Endodermal cell (in vitro differentiated cells): ENCODE results near the gene PRKCE. TPM values are rescaled to one million over a fixed set of nuclear protein-coding genes. Genes with fewer than 3 reads are reported as not detected.
A peak's percentile ranks its signal among the peaks of the same experiment; 100 is the strongest.

Experiments used
- DNase-seq: peaks from one replicate; pipeline ENCODE4 v3.0.0-alpha.2; 2017
- H3K27ac ChIP-seq: 2 replicates; pipeline ENCODE4 v1.5.1; 2013; ENCODE audit warnings: mild to moderate bottlenecking, low read depth, low read length, moderate library complexity
- H3K27me3 ChIP-seq: 2 replicates; pipeline ENCODE4 v1.6.1; 2013; ENCODE audit warnings: mild to moderate bottlenecking, low read length, moderate library complexity; ENCODE audit not compliant: insufficient read depth, control insufficient read depth, poor library complexity, severe bottlenecking
- H3K36me3 ChIP-seq: 2 replicates; pipeline ENCODE4 v1.7.0; 2013; ENCODE audit warnings: mild to moderate bottlenecking, low read length, moderate library complexity; ENCODE audit not compliant: control insufficient read depth, insufficient read depth
- H3K4me1 ChIP-seq: one replicate; pipeline ENCODE4 v1.7.0; 2013; ENCODE audit warnings: low read length; ENCODE audit not compliant: control insufficient read depth, insufficient read depth
- H3K4me3 ChIP-seq: 2 replicates; pipeline ENCODE4 v1.5.1; 2013; ENCODE audit warnings: mild to moderate bottlenecking, low read length, moderate library complexity
- H3K9ac ChIP-seq: 2 replicates; pipeline ENCODE4 v1.6.1; 2013; ENCODE audit warnings: mild to moderate bottlenecking, low read length, moderate library complexity; ENCODE audit not compliant: poor library complexity, severe bottlenecking; ENCODE audit errors: extremely low read depth
- H3K9me3 ChIP-seq: 2 replicates; pipeline ENCODE4 v1.6.1; 2013; ENCODE audit warnings: mild to moderate bottlenecking, low read length, moderate library complexity; ENCODE audit not compliant: control insufficient read depth
- H3K27ac Mint-ChIP-seq: 2 replicates; pipeline ENCODE4 v1.8.0; 2020; ENCODE audit warnings: mixed read lengths
- H3K27me3 Mint-ChIP-seq: 2 replicates; pipeline ENCODE4 v1.8.0; 2021; ENCODE audit warnings: mild to moderate bottlenecking, mixed read lengths; ENCODE audit not compliant: insufficient read depth
- H3K36me3 Mint-ChIP-seq: 2 replicates; pipeline ENCODE4 v1.8.0; 2020; ENCODE audit warnings: low read depth, mixed read lengths
- H3K4me1 Mint-ChIP-seq: 2 replicates; pipeline ENCODE4 v1.8.0; 2020; ENCODE audit warnings: mixed read lengths
- H3K4me3 Mint-ChIP-seq: 2 replicates; pipeline ENCODE4 v1.8.0; 2020; ENCODE audit warnings: mild to moderate bottlenecking, moderate library complexity, mixed read lengths
- H3K9me3 Mint-ChIP-seq: 2 replicates; pipeline ENCODE4 v1.8.0; 2020; ENCODE audit warnings: mild to moderate bottlenecking, mixed read lengths
- CTCF ChIP-seq: fragments of 200-600 bp; sonication (generic); conservative IDR thresholded peaks from 2 replicates; pipeline ENCODE4 v1.5.0; 2021; ENCODE audit warnings: antibody characterized with exemption, mild to moderate bottlenecking
- WGBS, 2 experiments: methylation state at CpG; one replicate each; pipeline versions ENCODE4 v1.1.5 to v1.1.7; 2013; ENCODE audit warnings: missing lambda C conversion rate in 2 of 2, mixed read lengths in 1 of 2; ENCODE audit not compliant: insufficient coverage in 1 of 2, insufficient read length in 1 of 2; 5-methylcytosine and 5-hydroxymethylcytosine counted together
- total RNA-seq, 2 donors: library from RNA; stranded (reverse); fragmentation: NEBNext Ultra II Directional in 1 of 2; extraction: Animal tissue kit (Norgen Biotek cat#: 25700) in 1 of 2; gene quantifications; 2 replicates in 1 of 2; 3 replicates in 1 of 2; pipeline ENCODE4 v1.2.1, GENCODE V29; 2021

PRKCE gene
- total RNA-seq, 2 donors from 2014 or later, result 1.4 to 1.7 TPM

- Mint-ChIP-seq H3K27me3 (peaks cover 6% of the 10 kb centered on the region), H3K4me3 (no peak overlapping the region), H3K36me3 (no peaks in the 10 kb centered on the region), H3K27ac (no peak overlapping the region), H3K4me1 (peaks cover under 1% of the 10 kb centered on the region), H3K9me3 (no peaks in the 10 kb centered on the region)
- Histone ChIP-seq H3K9me3 (no peaks in the 10 kb centered on the region), H3K4me1 (no peaks in the 10 kb centered on the region), H3K36me3 (no peaks in the 10 kb centered on the region), H3K27ac (no peak overlapping the region), H3K4me3 (no peak overlapping the region), H3K27me3 (no peaks in the 10 kb centered on the region), H3K9ac (no peak overlapping the region)
- 92 to 98% methylated on average over 10 to 18 of the region's 18 CpGs for WGBS, 2 experiments
- no peak for TF ChIP-seq CTCF
- DNase-seq, result no peak
Measured at GRCh38 chr2:46181789-46182530, 530.5 kb downstream of the PRKCE start.

GRCh38 chr2:46183426-46183825, 532.0 kb downstream of the PRKCE start:
- 80 to 92% methylated on average over 4 of the region's 4 CpGs for WGBS, 2 experiments
- Mint-ChIP-seq H3K4me1 (no peaks in the 10 kb centered on the region), H3K4me3 (no peak overlapping the region), H3K27ac (no peak overlapping the region), H3K9me3 (no peaks in the 10 kb centered on the region), H3K36me3 (no peaks in the 10 kb centered on the region), H3K27me3 (peaks cover 6% of the 10 kb centered on the region)
- Histone ChIP-seq H3K36me3 (no peaks in the 10 kb centered on the region), H3K27me3 (no peaks in the 10 kb centered on the region), H3K4me1 (no peaks in the 10 kb centered on the region), H3K9me3 (no peaks in the 10 kb centered on the region), H3K4me3 (no peak overlapping the region), H3K27ac (no peak overlapping the region), H3K9ac (no peak overlapping the region)
- no peak for DNase-seq
- no peak for TF ChIP-seq CTCF

- no peaks in the 10 kb centered on the region for H3K36me3 ChIP-seq
- 68 to 89% methylated on average over 4 to 12 of the region's 12 CpGs for WGBS, 2 experiments
- no peak overlapping the region for H3K4me3 ChIP-seq
- peak; percentile 67 for TF ChIP-seq CTCF
- H3K9me3 ChIP-seq, result no peaks in the 10 kb centered on the region
- no peak overlapping the region for H3K27ac ChIP-seq
- H3K9me3 Mint-ChIP-seq, result no peaks in the 10 kb centered on the region
- no peak overlapping the region for H3K9ac ChIP-seq
- DNase-seq, result peak; percentile 68
- peaks cover 6% of the 10 kb centered on the region for H3K27me3 Mint-ChIP-seq
- H3K27me3 ChIP-seq, result no peaks in the 10 kb centered on the region
- no peak overlapping the region for H3K4me3 Mint-ChIP-seq
- no peaks in the 10 kb centered on the region for H3K4me1 Mint-ChIP-seq
- no peaks in the 10 kb centered on the region for H3K36me3 Mint-ChIP-seq
- H3K4me1 ChIP-seq, result no peaks in the 10 kb centered on the region
- H3K27ac Mint-ChIP-seq, result no peak overlapping the region
Measured at GRCh38 chr2:46184794-46185583, 533.5 kb downstream of the PRKCE start.
